H4 (cell line): ENCODE data around the gene ARSA. TPM values are rescaled to one million over a fixed set of nuclear protein-coding genes. Genes with fewer than 3 reads are reported as not detected.
A peak's percentile ranks its signal among the peaks of the same experiment; 100 is the strongest.
"Not testable (repeated sequence)": the region's sequence is repeated elsewhere in the genome, so short reads cannot be mapped to it uniquely, and the experiment has no call there.

Source experiments
- DNase-seq: peaks from one replicate; pipeline ENCODE4 v3.0.0-alpha.2; 2015; ENCODE audit warnings: low spot score
- total RNA-seq: library from RNA; depleted of rRNA; stranded (reverse); fragments of >200 nt; shearing (Covaris generic); gene quantifications from 2 replicates; pipeline ENCODE4 v1.2.3, GENCODE V29; 2014

Gene ARSA
- total RNA-seq, 1 experiment from 2014 or later = 9.3 TPM

DNA sequence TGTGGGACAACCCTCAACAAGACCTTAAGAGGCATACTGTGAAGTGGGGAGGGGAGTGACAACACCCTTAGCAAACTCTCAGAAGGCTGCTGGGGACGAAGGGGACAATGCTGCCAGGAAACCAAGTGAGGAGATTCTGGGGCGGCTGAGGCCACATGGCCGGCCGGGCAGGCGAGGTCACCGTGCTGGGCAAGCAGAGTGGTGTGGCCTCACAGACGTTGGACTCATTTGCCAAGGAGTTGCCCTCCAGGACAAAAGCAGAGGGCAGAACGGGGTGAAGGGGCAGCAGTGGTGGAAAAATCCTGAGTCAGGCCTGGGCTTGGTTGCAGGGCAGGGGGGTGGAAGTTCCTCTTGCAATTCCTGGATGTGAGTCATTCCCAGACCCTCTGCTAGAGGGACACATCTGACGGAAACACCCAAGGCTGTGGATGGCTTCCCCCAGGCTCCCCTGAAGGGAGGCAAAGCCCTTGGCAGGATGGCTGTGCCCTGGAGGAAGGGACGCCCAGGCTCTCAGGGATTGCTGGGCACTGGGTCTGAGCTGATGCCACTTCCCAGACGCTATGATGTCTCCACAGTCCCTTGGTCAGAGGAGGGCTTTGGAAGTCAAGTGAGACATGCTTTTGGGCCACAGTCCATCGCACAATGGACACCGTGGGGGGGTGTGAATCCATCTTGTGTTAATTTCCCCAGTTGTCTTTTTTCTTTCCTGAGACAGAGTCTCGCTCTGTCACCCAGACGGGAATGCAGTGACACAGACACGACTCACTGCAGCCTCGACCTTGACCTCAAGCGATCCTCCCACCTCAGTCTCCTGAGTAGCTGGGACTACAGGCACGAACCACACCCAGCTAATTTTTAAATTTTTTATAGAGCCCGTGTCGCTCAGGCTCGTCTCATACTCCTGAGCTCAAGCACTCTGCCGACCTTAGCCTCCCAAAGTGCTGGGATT lies 28.4 kb upstream of the ARSA start:
- DNase-seq = peak; percentile 51

DNA sequence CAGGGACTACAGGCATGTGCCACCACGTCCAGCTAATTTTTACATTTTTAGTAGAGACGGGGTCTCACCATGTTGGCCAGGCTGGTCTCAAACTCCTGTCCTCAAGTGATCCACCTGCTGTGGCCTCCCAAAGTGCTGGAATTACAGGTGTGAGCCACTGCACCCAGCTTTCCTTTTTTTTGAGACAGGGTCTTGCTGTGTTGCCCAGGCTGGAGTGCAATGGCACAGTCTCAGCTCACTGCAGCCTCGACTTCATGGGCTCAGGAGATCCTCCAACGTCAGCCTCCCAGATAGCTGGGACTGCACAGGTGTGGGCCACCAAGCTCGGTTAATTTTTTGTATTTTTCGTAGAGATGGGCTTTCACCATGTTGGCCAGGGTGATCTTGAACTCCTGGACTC lies 26.7 kb upstream of the ARSA start:
- not testable (repeated sequence) for DNase-seq

DNA sequence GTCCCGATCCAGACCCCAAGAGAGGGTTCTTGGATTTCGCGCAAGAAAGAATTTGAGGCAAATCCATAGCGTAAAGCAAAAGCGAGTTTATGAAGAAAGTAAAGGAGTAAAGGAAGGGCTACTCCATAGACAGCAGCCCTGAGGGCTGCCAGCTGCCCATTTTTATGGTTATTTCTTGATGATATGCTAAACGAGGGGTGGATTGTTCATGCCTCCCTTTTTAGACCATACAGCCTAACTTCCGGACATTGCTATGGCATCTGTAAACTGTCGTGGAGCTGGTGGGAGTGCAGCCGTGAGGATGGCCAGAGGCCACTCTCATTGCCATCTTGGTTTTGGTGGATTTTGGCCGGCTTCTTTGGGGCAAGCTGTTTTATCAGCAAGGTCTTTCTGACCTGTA lies 25.3 kb upstream of the ARSA start:
- no peak for DNase-seq

DNA sequence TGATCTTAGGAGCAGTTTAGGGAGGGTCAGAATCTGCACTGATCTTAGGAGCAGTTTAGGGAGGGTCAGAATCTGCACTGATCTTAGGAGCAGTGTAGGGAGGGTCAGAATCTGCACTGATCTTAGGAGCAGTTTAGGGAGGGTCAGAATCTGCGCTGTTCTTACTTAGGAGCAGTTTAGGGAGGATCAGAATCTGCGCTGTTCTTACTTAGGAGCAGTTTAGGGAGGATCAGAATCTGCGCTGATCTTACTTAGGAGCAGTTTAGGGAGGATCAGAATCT lies 15.8 kb upstream of the ARSA start:
- DNase-seq = not testable (repeated sequence)

DNA sequence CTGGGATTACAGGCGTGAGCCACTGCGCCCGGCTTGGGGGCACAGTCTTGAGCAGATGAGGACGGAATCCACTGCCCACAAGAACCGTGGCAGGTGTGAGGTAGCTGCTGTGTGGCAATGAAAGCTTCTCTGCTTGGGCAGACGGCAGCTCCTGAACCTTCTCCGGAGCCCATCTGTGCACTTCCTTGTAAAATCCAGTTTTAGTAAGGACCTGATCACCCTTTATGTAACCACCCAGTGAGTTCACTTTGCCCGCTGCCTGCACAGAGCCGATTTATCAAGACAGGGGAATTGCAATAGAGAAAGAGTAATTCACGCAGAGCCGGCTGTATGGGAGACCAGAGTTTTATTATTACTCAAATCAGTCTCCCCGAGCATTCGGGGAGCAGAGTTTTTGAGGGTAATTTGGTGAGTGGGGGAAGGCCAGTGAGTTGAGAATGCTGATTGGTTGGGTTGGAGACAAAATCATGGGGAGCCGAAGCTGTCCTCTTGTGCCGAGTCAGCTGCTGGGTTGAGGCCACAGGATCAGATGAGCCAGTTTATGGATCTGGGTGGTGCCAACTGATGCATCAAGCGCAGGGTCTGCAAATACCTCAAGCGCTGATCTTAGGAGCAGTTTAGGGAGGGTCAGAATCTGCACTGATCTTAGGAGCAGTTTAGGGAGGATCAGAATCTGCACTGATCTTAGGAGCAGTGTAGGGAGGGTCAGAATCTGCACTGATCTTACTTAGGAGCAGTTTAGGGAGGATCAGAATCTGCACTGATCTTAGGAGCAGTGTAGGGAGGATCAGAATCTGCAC lies 15.3 kb upstream of the ARSA start:
- DNase-seq = not testable (repeated sequence)

DNA sequence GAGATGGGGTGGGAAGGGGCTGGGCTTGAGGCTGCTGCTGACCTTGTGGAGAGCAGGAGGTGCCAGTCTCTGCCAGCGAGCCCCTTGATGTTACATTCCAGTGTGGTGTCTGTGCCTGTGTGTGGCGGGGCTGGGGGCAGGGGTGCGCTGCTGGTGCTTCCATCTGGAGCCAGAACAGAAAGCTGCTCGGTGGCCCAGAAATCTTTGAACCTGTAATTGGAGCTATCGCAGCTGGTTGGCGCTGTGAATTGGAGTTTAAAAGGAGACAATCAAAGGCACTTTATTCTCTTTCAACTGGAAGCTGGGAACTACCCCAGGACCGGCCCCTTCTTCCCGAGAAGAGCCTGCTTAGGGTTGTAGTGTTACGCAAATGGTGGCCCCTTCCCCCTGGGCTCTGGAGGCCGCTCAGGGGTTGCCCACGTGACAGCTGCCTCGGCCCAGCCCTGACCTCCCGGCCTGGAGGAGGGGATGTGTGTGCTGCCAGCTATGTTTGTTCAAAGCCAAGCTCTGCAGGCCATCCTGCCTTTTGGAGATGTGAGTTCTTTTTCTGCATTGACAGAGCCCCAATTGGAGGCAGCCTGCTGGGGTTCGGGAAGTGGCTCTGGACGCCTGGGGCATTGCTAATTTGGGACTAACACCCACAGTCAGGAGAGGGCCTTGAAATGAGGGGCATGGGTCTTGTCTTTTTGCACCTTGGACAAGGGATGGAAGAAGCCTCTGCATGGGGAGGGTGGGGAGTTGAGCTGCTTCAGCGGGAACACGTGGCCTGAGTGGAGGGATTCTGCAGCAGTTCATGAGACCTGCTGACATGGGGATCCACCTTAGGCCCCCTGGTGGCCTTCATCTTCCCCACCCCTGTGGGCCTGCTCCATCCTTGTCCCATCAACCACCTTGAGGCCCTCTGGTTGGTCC lies 14.0 kb upstream of the ARSA start:
- DNase-seq = no peak

DNA sequence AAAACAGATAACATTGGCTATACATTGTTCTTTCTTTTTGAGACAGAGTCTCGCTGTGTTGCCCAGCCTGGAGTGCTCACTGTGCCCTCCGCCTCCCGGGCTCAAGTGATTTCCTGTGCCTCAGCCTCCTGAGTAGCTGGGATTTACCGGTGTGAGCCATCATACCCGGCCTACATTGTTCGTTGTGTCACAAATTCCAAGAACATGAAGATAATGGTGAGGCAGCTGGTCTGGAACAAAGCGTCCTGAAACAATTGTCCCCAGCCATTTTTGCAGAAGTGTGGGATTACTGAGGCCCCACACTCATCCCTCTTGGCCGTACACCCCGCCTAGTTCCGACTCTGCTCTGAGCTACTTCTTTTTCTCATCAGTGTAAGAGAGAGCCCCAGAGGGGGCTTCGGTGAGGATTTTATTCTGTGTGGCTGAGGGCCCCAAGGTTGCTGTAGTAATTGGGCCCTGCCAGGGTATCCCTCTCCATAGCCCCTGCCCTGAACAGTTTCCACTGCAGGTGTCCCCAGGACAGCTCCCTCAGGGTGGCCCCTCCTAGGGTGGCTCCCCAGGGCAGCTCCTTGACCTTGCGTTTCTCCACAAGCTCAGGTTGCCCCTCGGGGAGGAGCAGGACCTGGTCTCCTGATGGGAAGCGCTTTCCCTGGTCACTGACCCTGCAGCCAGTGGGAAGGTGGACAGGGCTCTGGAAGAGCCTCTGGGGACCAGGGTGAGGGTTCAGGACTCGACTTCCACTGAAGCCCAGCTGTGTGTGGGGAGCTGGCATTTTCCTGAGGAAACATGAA lies 13.1 kb upstream of the ARSA start:
- DNase-seq = no peak

DNA sequence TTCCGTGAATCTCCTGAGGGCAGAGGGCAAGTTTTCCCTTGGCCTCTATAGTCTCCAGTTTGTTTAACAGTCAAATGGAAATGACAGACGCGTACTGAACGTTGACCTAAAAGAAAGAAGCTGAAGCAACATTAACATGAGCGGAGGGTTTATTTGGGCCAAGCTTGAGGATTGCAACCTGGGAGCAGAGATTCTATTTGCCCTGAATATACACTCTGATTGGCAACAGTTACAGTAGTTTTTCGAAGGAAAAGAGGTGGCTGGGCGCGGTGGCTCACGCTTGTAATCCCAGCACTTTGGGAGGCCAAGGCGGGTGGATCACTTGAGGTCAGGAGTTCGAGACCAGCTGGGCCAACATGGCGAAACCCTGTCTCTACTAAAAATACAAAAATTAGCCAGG lies 12.3 kb upstream of the ARSA start:
- not testable (repeated sequence) for DNase-seq

DNA sequence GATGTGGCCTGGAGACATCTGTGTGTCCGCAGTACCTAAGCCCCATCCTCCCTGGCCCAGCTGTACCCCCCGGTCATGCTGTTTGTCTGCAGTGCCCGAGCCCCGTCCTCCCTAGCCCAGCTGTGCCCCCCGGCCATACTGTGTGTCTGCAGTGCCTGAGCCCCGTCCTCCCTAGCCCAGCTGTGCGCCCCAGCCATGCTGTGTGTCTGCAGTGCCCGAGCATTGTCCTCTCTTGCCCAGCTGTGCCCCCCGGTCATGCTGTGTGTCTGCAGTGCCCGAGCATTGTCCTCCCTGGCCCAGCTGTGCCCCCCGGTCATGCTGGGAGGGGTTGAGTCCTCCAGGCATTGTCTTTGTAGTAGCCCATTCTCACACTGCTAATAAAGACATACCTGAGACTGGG lies 7.6 kb upstream of the ARSA start:
- no peak for DNase-seq

DNA sequence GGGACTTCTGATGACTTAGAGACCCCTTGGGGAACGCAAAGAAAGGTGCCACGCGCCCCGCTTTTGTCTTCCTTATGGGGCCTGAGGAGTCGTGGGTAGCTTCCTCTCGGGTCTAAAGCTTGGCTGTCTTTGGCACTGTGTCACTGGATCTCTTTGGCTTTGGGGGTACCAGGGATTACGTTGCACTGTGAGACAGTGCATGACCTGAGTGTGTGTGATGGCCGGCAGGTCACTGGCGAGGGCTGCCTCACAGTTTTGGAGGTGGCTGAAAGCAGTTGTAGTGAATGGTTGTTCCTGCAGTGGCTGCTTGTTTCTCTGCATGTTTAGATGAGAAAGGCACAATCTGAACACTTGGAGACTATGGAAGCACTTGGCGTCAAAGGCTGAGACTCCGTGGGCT lies 5.8 kb upstream of the ARSA start:
- no peak for DNase-seq

DNA sequence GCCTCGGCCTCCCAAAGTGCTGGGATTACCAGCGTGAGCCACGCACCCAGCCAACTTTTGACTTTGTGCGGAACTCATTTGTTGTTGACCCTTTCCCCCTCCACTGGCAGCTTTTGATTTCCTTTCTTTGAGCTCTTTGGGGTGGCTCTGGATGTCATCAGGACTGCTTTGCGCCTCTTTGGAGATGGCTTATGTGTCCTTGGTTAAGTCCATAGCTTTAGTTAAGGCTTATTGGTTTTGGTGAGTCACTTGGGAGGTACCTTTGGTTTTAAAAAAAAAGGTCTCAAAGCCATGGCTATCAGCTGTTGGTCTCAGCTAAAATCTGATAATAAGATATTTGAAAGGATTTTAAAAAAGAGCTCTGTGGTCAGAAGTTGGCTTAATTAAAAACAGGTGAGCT lies 5.1 kb upstream of the ARSA start:
- no peak for DNase-seq

DNA sequence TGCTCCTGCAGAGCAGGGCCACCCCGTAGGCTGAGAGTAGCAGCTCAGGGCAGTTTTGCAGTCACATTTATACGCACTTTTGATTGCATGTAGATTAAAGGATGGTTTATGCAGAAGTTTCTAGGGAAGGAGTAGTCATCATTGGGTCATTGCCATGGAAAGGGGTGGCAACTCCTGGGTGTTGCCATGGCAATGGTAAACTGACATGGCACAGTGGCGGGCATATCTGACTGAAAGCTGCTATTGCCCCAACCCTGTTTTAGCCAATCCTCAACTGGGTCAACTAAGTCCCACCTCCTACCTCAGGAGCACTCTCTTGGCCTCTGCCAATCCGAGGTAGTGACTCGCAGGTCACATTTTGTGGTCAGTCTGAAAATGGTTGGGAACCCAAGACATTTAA lies 2.4 kb upstream of the ARSA start:
- DNase-seq = no peak

DNA sequence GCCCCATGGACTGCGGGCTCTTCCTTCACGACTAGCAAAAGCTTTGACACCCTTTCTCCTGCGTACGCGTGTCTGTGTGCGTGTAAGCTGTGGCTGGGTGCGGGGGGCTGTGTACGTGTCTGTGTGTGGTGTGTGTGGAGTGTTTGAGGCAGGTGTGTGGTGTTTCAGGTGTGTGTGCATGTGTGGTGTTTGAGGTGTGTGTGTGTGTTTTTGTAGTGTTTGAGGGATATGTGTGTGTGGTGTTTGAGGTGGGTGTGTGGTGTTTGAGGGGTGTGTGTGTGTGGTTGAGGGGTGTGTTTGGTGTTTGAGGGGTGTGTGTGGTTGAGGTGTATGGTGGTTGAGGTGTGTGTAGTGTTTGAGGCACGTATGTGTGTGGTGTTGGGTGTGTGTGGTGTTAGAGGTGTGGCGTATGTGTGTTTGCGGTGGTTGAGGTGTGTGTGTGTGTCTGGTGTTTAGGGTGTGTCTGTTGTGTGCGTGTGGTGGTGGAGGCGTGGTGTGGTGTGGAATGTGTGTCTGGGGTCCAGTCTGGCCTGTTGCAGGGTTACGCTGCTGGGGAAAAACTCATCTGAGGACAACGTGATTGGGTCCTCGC lies 687 bp upstream of the ARSA start:
- DNase-seq = no peak

DNA sequence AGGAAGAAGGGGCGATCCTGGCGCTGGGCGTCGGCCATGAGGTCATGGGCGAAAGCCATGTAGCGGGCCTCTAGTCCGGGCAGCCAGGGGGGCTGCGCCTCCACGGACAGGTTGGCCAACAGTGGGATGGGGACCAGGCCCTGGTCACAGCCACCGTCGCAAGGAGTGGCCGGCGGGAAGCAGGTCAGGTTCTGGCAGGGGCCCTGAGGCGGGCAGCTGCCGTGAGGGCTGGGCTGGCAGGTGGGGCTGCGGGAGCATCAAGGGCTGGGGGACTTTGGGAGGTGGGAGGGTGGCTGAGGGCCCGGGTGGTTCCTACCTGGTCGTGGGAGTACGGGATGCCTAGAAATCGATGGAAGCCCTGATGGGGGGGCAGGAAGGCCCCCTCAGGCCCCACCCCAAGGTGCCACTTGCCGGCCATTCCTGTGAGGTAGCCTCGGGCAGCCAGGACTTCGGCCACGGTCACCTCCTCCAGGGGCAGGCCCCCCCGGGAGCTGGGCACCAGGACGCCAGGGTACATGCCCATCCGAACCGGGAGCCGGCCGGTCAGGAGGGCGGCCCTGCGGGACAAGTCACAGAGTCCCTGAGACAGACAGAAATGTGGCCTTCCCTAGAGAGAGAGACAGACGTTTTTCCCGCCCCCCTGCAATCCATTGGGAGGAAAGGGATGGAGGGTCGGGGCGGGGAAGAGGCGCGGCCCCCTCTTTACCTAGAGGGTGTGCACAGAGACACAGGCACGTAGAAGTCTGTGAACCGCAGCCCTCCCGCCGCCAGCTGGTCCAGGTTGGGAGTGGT lies 906 bp downstream of the ARSA start:
- no peak for DNase-seq

DNA sequence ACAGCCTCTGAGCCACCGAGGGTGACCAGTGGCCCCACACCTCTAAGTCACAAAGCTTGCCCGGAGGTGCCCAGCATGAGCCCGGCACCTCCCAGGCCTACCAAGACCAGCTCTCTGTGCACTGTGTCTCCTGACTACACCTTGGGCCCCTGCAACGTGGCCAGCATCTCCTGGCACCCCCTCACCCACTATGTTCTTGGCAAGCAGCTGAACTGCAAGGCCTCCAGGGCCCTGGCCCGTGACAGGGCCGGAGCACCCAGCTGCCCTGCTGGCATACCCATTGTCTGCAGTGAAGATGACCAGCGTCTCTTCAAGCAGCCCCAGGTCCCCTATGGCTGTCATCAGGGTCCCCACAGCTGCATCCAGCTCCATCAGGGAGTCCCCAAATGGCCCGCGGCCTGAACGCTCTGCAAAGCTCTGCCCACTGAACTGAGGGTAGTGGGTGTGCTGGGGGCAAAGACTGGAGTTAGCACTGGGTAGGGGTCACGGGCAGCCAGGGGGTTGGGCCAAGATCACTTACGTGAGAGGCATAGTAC lies 1.6 kb downstream of the ARSA start:
- DNase-seq = no peak

DNA sequence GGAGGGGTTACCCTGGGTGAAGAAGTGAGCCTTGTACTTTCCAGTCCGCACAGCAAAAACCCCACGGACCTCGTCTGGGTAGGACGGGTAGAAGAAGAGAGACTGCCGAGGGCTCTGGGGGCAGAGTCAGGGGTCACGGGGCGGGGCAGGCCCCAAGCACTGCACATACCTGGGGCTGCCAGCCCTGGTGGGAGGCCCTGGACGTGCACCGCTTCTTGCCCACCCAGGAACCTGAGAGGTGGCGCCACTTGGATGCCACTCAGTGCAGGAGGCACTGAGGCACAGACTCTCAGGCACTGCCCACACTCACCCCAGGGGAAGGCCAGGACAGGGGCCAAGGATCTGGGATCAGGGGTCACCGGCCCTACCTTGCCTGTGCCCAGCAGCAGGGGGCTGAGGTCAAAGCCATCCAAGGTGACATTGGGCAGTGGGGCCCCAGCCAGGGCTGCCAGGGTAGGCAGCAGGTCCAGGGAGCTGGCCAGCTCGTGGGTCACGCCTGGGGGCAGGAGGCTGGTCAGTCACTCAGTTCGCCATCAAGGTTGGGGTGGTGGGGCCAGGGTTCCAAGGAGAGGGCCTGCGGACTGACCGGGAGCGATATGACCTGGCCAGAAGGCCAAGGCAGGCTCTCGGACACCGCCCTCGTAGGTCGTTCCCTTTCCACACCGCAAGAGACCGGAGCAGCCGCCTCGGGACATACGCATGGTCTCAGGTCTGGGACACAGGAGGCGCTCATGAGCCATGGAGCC lies 2.2 kb downstream of the ARSA start:
- no peak for DNase-seq

DNA sequence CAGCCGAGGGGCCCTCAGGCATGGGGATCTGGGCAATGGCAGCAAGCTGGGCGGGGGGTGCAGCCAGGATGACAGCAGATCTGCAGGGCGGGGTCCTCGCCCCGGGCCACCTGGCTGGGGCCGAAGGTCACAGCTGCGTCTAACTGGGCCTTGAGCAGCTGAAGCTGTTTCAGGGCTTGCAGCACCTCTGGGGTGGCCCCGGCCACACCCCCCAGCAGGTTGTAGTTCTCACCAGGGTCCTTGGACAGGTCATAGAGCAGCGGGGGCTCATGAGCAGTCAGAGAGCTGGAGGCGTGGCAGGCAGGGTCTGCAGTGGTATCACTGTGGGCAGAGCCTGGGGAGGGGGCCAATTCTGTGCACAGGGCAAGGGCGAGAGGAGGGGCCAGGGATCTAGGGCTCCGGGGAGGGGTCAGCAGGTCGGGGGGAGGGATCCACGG lies 2.8 kb downstream of the ARSA start:
- no peak for DNase-seq

DNA sequence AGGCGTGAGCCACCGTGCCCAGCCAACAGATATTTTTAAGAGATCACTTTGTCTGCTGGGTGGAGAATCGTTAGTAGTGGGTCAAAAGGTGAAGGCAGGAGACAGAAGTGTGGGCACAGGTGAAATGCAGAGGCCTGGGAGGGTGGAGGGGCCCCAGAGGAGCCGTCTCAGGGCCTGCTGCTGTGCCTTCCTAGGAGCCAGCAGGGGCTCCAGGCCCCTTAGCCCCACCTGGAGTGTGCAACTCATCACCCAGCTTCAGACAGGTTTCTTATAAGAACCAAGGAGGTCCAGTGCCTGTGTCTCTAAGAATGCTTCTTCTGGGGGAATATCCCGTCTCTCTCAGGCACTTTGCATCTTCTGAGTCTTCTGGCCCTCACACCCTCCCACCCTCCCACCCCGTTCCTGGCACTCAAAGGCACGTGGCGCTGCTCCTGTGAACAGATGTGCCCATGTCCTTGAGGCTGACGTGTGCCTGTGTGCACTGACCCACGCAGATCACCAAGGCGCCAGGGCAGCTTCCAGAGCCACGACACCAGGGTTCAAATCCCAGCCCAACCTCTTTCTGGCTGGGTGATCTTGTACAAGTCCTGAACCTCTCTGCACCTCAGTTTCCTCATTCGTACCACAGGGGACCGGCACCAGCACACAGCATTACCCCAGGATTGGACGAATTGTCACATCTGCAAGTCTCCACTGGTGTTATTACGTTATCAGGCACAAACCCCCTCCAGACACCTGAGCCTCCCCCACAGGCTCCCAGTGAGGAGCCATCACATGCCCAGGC lies 3.4 kb downstream of the ARSA start:
- DNase-seq = no peak
